Neural cell (in vitro differentiated cells): Measurements from ENCODE around the gene PANX1. TPM values are rescaled to one million over a fixed set of nuclear protein-coding genes. Genes with fewer than 3 reads are reported as not detected.

Source experiments
- H2AFZ ChIP-seq: fragments of 200-600, 300-800 bp; sonication (generic), shearing (Covaris generic); 2 replicates; pipeline ENCODE4 v1.6.0; 2014; ENCODE audit warnings: low read depth, mild to moderate bottlenecking, antibody characterized with exemption, low read length, moderate library complexity
- H3F3A ChIP-seq: fragments of 200-600 bp; shearing (Covaris generic); 2 replicates; pipeline ENCODE4 v1.6.1; 2016; ENCODE audit warnings: mild to moderate bottlenecking, moderate library complexity, mixed read lengths, antibody characterized with exemption, low read length; ENCODE audit not compliant: insufficient read depth, poor library complexity, severe bottlenecking
- H3K27ac ChIP-seq: fragments of 200-600, 300-800 bp; sonication (generic), shearing (Covaris generic); 2 replicates; pipeline ENCODE4 v1.5.1; 2014; ENCODE audit warnings: mild to moderate bottlenecking, low read length, moderate library complexity
- H3K27me3 ChIP-seq: fragments of 300-800, 200-600 bp; sonication (generic), shearing (Covaris generic); 2 replicates; pipeline ENCODE4 v1.6.0; 2014; ENCODE audit warnings: mild to moderate bottlenecking, low read depth, low read length, moderate library complexity; ENCODE audit not compliant: insufficient read depth
- H3K36me3 ChIP-seq: fragments of 300-800, 200-600 bp; sonication (generic), shearing (Covaris generic); 2 replicates; pipeline ENCODE4 v1.5.1; 2014; ENCODE audit warnings: mild to moderate bottlenecking, antibody characterized with exemption, low read length, moderate library complexity; ENCODE audit not compliant: insufficient read depth
- H3K4me2 ChIP-seq: fragments of 300-800, 200-600 bp; sonication (generic), shearing (Covaris generic); 2 replicates; pipeline ENCODE4 v1.6.0; 2014; ENCODE audit warnings: mild to moderate bottlenecking, low read length
- H3K4me3 ChIP-seq: fragments of 300-800, 200-600 bp; sonication (generic), shearing (Covaris generic); 2 replicates; pipeline ENCODE4 v1.5.1; 2014; ENCODE audit warnings: mild to moderate bottlenecking, low read length, moderate library complexity
- H3K79me2 ChIP-seq: fragments of 200-600 bp; shearing (Covaris generic); replicated peaks from 2 replicates; pipeline ENCODE4 v1.6.0; 2014; ENCODE audit warnings: mild to moderate bottlenecking, low read length, moderate library complexity; ENCODE audit not compliant: insufficient read depth
- H3K9ac ChIP-seq: fragments of 300-800, 200-600 bp; sonication (generic), shearing (Covaris generic); 2 replicates; pipeline ENCODE4 v1.6.1; 2016; ENCODE audit warnings: mild to moderate bottlenecking, low read length, mixed read lengths
- H3K9me2 ChIP-seq: fragments of 200-600 bp; shearing (Covaris generic); 2 replicates; pipeline ENCODE4 v1.6.1; 2016; ENCODE audit warnings: mild to moderate bottlenecking, low read length, mixed read lengths; ENCODE audit not compliant: insufficient read depth
- H3K9me3 ChIP-seq: fragments of 200-600, 300-800 bp; sonication (generic), shearing (Covaris generic); 2 replicates; pipeline ENCODE4 v1.6.1; 2016; ENCODE audit warnings: mild to moderate bottlenecking, mixed run types, low read length, moderate library complexity, mixed read lengths
- H4K20me1 ChIP-seq: fragments of 200-600 bp; shearing (Covaris generic); 2 replicates; pipeline ENCODE4 v1.6.1; 2016; ENCODE audit warnings: mild to moderate bottlenecking, mixed run types; ENCODE audit not compliant: insufficient read depth
- EP300 ChIP-seq: fragments of 450-650 bp; conservative IDR thresholded peaks from 2 replicates; pipeline ENCODE4 v1.6.1; 2014; ENCODE audit warnings: antibody characterized with exemption, mild to moderate bottlenecking, moderate library complexity; ENCODE audit not compliant: poor library complexity, severe bottlenecking
- EZH2 ChIP-seq: fragments of 200-600, 300-800 bp; shearing (Covaris generic), sonication (generic); IDR thresholded peaks from 2 replicates; pipeline ENCODE4 v1.6.1; 2014; ENCODE audit warnings: antibody characterized with exemption, low read length, borderline replicate concordance, mild to moderate bottlenecking; ENCODE audit not compliant: insufficient read depth, poor library complexity, severe bottlenecking
- MXI1 ChIP-seq: fragments of 450-650 bp; conservative IDR thresholded peaks from 2 replicates; pipeline ENCODE4 v1.6.1; 2014; ENCODE audit warnings: antibody characterized with exemption, mild to moderate bottlenecking; ENCODE audit not compliant: poor library complexity, severe bottlenecking
- POLR2AphosphoS5 ChIP-seq: IDR thresholded peaks from 2 replicates; pipeline ENCODE4 v1.6.1; 2012
- RAD21 ChIP-seq: fragments of 450-650 bp; conservative IDR thresholded peaks from 2 replicates; pipeline ENCODE4 v1.6.1; 2014; ENCODE audit warnings: antibody characterized with exemption, mild to moderate bottlenecking, moderate library complexity
- SMC3 ChIP-seq: fragments of 450-650 bp; conservative IDR thresholded peaks from 2 replicates; pipeline ENCODE4 v1.6.1; 2014; ENCODE audit warnings: antibody characterized with exemption, mild to moderate bottlenecking, moderate library complexity; ENCODE audit not compliant: poor library complexity
- TAF1 ChIP-seq: IDR thresholded peaks from 2 replicates; pipeline ENCODE4 v1.6.1; 2012; ENCODE audit warnings: low read depth
- polyA plus RNA-seq: library from polyadenylated mRNA; depleted of rRNA; stranded (reverse); fragments of >200 nt; gene quantifications from 2 replicates; pipeline ENCODE4 v1.2.3, GENCODE V29; 2014
- TF ChIP-seq, protein P1 (sequence below): IDR thresholded peaks from 2 replicates; pipeline ENCODE4 v1.6.1; 2012; ENCODE audit warnings: borderline replicate concordance
- TF ChIP-seq, protein P2 (sequence below): fragments of 450-650 bp; IDR thresholded peaks from 2 replicates; pipeline ENCODE4 v1.5.1; 2014; ENCODE audit warnings: antibody characterized with exemption, mild to moderate bottlenecking, moderate library complexity; ENCODE audit not compliant: poor library complexity, severe bottlenecking

Gene PANX1
- polyA plus RNA-seq, 1 donor from 2014 or later, result 48.0 TPM

DNA sequence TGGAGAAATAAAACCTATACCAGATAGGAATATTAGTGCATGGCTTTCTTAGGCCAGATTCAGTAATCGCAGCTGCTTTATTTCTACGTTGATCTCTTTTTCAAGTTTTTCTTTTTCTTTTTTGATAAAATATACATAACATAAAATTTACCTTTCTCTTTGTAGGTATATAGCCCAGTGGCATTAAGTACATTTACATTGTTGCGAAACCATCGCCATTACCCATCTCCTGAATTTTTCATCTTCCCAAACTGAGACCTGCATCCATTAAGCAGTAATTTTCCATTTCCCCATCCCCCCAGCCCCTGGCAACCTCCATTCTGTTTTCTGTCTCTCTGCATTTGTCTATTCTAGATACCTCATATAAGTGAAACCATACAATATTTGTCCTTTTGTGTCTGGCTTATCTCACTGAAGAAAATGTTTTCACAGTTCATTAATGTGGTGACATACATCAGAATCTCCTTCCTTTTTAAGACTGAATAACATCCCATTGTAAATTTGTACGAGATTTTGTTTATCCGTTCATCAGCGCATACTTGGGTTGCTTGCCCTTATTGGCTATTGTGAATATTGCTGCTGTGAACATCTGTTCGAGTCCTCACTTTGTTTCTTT lies 41.4 kb downstream of the PANX1 start:
- Histone ChIP-seq H3K9me3 (no peaks in the 10 kb centered on the region), H3K79me2 (peaks cover 70% of the 10 kb centered on the region), H3K27ac (no peak overlapping the region), H3K4me2 (no peak overlapping the region), H3K27me3 (no peaks in the 10 kb centered on the region), H3K9ac (no peak overlapping the region), H3K4me3 (no peak overlapping the region), H4K20me1 (no peaks in the 10 kb centered on the region), H3K9me2 (no peaks in the 10 kb centered on the region), H3K36me3 (no peaks in the 10 kb centered on the region), H3F3A (no peaks in the 10 kb centered on the region), H2AFZ (no peak overlapping the region)
- TF ChIP-seq POLR2AphosphoS5 (no peak), RAD21 (no peak), TAF1 (no peak), SMC3 (no peak), EZH2 (no peak), EP300 (no peak), MXI1 (no peak)
- TF ChIP-seq, protein P1, sequence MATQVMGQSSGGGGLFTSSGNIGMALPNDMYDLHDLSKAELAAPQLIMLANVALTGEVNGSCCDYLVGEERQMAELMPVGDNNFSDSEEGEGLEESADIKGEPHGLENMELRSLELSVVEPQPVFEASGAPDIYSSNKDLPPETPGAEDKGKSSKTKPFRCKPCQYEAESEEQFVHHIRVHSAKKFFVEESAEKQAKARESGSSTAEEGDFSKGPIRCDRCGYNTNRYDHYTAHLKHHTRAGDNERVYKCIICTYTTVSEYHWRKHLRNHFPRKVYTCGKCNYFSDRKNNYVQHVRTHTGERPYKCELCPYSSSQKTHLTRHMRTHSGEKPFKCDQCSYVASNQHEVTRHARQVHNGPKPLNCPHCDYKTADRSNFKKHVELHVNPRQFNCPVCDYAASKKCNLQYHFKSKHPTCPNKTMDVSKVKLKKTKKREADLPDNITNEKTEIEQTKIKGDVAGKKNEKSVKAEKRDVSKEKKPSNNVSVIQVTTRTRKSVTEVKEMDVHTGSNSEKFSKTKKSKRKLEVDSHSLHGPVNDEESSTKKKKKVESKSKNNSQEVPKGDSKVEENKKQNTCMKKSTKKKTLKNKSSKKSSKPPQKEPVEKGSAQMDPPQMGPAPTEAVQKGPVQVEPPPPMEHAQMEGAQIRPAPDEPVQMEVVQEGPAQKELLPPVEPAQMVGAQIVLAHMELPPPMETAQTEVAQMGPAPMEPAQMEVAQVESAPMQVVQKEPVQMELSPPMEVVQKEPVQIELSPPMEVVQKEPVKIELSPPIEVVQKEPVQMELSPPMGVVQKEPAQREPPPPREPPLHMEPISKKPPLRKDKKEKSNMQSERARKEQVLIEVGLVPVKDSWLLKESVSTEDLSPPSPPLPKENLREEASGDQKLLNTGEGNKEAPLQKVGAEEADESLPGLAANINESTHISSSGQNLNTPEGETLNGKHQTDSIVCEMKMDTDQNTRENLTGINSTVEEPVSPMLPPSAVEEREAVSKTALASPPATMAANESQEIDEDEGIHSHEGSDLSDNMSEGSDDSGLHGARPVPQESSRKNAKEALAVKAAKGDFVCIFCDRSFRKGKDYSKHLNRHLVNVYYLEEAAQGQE, result no peak
- TF ChIP-seq, protein P2, sequence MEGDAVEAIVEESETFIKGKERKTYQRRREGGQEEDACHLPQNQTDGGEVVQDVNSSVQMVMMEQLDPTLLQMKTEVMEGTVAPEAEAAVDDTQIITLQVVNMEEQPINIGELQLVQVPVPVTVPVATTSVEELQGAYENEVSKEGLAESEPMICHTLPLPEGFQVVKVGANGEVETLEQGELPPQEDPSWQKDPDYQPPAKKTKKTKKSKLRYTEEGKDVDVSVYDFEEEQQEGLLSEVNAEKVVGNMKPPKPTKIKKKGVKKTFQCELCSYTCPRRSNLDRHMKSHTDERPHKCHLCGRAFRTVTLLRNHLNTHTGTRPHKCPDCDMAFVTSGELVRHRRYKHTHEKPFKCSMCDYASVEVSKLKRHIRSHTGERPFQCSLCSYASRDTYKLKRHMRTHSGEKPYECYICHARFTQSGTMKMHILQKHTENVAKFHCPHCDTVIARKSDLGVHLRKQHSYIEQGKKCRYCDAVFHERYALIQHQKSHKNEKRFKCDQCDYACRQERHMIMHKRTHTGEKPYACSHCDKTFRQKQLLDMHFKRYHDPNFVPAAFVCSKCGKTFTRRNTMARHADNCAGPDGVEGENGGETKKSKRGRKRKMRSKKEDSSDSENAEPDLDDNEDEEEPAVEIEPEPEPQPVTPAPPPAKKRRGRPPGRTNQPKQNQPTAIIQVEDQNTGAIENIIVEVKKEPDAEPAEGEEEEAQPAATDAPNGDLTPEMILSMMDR, result no peak

DNA sequence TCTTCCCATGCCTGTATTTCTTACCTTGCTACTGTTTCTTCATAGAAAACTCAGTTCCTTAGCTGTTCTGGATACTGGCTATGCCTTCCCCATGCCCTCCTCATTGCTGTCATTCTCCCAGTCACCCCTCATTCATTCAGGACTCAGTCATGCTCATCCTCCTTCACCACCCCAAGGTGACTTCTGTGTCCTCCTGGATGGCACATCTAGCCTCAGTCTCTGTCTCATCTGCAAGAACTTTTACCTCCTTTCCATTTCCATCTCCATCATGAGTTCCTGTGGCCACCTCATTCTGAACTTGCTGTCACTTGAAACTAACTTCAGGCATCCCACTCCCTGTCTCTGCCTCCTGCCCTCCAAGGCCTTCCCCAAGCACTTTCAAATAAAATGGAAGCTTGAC lies 42.3 kb downstream of the PANX1 start:
- Histone ChIP-seq H2AFZ (no peak overlapping the region), H3K27ac (no peak overlapping the region), H3K79me2 (peaks cover 72% of the 10 kb centered on the region), H3K4me2 (no peak overlapping the region), H3K36me3 (no peaks in the 10 kb centered on the region), H3K27me3 (no peaks in the 10 kb centered on the region), H3K9ac (no peak overlapping the region), H3F3A (no peaks in the 10 kb centered on the region), H3K9me2 (no peaks in the 10 kb centered on the region), H4K20me1 (no peaks in the 10 kb centered on the region), H3K4me3 (no peak overlapping the region), H3K9me3 (no peaks in the 10 kb centered on the region)
- TF ChIP-seq POLR2AphosphoS5 (no peak), SMC3 (no peak), MXI1 (no peak), EP300 (no peak), RAD21 (no peak), TAF1 (no peak), EZH2 (no peak)
- TF ChIP-seq, protein P1, result no peak
- TF ChIP-seq, protein P2, result no peak
